Measurements from ENCODE around the gene TANGO2.

TANGO2 gene

DNA sequence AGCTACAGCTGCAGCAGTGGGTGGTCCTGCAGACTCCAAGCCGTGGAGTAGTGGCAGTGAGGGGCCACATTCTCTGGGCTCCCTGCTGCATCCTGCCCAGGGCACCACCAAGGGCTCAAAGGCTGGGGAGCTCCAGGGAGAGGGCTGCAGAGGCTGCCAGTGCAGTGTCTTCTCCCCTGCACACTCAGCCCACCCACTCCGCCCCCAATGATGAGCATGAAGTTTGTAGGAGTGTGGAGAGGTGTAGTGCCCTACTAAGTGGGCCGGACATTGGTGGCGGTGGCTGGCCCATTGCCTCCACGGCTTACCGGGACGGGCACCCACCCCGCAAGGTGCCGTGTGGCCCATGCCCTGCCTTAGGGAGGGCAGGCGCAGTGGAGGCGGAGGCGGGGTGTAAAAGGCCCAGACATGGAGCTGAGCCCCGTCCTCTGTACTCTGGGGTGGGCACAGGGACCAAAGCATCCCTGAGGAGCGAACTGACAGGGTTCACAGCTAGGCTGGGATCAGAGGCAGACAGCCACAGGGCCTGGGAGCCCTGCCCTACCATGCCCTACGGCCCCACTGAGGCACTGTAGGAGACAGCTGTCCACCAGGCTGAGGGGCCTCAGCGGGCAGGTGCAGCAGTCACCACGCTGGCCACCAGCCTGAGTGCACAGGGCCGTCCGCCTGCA, 23.2 kb upstream of the TANGO2 start:
- no peak for DNase-seq

DNA sequence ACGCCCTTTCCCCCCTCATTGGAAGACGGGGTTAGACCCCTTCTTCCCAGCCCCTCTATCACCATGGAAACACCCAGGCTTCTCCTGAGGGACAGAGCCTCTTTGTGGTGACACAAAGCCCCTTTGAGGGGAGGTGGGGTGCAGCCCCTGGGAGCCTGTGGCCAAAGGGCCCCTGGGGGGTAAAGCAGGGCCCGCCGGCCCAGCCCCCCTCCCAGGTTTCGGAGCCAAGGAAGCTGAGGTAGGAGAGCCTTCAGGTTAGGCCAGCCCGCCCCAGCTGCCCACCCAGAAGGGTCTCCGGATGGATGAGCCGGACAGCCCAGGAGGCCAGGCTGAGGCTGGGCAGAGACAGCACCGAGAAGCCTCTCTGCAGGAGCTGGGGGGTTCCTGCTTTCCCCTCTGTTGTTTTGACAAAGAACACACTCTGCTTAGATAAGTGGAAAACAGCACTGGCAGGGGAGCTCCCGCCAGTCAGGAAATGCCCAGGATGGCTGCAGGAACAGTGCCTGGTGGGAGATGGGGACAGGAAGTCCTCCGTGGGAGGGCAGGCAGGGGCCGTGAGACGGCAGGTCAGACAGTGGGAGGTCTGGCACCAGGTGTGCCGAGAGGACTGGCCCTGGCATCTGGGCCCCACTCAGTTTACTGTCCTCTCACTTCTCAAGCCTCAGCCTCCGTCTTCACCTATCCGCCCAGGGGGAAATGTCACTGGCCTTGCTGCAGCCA, 22.5 kb upstream of the TANGO2 start:
- no peak for DNase-seq

DNA sequence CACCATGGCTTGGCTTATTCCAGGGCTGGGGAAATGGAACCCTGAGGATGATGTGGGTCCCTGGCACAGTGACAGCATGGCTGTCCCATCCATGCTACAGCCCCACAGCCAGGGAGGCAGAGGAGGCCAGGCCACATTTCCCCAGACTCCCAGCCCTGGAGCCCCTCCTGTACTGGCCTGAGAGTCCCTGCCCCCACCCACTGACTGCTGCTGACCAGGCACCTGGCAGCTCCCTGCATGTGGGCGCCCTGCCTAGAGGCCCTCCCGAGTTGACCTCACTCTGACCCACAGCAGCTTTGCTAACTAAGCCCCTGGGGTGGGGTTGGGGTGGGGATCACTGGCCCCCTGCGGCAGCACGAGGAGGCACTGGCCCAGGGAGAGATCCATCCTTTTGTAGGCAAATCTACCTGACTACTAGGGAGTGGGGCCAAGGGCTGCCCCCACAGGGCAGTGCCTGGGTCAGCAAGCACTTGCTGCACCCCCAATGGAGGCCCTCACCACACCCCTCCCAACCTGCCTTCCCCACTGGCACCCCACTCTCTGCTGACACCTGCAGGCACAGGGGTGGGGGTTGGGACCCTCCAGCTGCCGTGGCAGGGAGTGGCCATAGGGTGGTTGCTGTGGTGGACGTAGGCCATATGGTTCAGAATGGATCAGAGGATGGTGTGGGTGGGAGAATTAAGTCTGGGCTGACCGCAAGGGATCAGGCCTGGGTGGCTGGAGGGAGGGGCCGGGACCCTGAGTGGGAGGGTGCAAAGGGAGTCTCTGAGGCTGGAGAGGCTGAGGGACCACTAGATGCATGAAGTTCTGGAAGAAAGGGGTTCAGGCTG, 21.7 kb upstream of the TANGO2 start:
- no peak for DNase-seq

DNA sequence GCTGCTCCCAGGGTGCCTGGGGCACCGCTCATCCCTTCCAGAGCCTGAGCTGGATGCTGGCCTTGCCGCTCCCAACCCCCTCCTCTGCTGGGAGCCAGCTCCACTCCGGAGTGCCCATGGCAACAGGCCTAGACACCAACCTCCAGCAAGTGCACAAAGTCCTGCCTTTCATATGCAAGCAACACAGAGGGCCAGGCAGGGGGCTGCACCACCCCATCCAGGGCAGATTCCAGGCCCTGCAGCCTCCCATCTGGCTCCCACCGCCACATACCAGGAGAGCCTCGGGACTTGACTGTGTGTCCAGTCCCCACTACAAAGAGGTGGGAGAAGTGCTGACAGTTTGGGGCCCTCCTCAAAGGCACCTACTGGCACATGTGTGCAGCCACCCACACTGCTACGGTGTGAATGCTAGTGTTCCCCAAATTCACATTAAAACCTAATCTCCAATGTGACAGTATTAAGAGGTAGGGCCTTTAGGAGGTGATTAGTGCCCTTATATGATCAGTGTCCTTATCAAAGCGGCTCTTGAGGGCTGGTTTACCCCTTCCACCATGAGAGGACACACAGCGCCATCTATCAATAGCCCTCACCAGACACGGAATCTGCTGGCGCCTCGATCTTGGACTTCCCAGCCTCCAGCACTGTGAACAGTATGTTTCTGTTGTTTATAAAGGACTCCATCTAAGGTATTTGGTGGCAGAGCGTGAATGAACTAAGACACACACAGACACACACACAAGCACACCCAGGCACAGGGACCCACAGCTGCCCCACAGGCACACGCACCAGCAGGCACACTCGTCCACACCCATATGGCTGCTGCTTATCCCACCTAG, 20.4 kb upstream of the TANGO2 start:
- no peak for DNase-seq

DNA sequence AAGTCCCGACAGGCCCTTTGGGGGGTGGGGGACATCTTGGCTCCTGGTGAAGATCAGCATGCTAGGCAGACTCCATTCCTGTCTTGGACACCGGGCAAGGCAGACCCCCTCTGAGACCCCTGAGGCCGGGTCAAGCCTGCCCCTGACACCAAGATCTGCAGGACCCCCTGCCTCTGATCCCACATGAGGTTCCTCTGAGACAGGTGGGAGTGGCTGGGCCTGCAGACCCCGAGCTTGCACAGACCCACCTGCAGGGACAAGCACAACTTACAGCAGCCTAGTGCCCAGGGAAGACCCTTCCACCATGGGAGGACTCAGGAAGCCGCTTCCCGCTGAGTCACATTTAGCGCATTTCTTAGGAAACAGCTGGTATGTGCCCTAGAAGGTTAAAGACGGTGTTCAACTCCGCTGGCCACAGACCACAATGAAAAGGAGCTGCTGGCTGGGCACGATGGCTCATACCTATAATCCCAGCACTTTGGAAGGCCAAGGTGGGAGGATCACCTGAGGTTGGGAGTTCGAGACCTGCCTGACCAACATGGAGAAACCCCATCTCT, 19.8 kb upstream of the TANGO2 start:
- no peak for DNase-seq

DNA sequence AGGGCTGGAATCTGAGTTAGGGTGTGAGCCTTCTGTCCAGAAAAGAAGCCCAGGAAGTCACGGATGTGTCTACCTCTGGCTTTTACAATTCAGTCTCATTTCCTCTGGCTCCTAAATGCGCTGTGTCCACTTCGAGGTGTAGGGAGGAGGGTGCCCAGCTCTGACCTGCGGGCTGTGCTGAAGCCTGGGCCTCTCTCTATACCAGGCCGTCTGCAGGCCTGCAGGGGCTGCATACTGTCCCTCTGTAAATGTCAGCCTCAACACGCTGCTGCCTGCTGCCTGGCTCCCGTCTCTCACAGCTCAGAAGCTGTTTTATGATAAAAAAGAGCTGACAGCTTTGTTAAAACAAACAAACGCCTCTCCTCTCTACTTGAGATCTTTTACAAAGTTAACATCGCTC, 18.8 kb upstream of the TANGO2 start:
- no peak for DNase-seq

DNA sequence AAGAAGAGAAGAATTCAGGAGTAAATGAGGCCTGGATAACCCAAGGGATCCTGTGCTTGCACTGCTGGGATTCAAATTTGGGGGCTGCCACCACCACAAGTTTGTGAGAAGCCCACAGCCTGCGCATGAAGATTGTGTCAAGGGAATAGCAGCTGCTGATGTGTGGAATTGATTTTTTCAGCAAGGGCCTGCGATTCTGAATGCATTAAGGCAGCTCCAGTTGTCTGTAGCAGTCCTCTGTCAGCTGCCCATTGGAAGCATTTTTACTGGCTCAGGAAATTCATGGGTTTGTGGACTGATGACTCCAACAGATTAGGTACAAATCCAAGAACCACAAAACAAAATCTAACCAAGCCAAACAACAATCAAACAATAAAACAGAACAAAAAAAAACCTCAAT, 18.3 kb upstream of the TANGO2 start:
- no peak for DNase-seq

DNA sequence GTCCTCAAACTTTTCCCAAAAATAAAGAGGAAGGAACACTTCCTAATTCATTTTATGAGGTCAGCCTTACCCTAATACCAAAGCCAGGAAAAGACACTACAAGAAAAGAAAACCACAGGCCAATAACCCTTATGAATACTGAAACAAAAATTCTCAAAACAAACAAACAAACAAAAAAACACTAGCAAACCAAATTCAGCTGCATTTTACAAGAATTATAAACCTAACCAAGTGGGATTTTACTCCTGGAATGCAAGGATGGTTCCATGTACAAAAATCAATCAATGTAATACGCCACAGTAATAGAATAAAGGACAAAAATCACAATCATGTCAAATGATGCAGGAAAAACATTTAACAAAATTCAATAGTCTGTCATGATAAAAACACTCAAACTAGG, 17.6 kb upstream of the TANGO2 start:
- DNase-seq, result no peak

DNA sequence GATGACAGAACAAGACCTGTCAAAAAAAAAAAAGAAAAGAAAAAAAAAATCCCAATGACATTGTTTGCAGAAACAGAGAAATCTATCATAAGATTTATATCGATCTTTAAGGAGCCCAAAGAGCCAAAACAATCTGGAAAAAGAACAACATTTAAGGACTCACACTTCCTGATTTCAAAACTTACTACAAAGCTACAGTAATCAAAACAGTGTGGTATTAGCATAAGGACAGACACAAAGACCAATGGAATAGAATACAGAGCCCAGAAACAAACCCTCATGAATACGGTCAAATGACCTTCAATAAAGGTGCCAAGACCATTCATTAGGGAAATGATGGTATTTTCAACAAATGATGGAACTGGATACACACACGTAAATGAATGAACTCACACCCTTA, 16.4 kb upstream of the TANGO2 start:
- no peak for DNase-seq

DNA sequence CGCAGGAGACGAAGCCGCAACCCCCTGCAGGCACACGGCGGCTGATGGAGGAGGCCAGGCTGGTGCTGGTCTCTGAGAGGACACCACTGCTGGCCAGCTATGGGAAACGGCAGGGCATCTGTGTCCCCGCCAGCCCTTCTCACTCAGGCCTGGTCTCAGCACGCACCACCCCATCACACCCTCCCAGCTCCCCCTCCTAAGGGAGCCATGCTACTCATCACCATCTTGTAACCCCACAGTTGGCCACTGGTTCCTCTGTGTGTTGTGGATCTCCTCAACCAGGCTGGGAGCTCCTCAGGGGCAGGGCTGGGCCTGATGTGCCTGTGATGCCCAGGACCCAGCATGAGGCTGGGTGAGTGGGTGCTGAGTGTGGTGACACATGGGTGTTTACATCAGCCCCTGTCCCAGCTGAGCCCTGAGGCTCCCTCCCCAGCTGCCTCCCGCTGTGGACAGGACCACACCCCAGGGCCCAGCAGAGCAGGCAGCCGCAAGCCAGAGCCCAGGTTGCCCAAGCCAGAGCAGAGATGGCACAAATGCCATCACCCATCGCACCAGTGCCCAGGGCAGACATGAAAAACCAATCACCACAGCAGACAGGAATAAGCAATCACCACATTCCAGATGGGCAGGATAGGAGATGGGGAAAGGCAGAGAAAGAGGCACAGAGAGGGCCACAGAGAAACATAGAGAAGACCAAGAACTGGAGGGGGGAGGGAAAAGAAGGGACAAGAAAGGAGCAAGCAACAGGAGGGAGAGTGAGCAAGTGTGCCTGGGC, 12.5 kb upstream of the TANGO2 start:
- DNase-seq, result no peak

DNA sequence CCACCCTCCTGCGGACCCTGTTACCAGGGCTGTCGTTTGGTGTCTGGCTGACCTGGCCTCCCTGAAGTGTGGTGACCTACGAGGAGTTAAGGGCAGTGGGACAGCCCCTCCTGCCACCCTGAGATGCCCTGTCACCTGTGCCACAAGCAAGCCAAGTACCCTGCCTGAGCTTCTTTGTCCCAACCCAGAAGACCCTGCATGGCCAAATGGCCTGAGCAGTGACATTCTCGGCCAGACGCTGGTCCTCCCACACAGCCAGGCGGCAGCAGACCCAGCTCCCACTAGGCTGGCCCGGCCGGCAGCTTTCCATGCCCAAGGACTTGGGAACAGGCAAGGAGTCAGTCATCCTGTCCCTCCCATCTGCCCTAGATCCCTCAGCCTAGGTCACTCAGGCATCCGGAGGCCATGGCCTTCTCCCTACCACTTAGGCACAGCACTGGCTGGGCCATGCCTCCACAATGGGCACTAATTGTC, 11.9 kb upstream of the TANGO2 start:
- no peak for DNase-seq

DNA sequence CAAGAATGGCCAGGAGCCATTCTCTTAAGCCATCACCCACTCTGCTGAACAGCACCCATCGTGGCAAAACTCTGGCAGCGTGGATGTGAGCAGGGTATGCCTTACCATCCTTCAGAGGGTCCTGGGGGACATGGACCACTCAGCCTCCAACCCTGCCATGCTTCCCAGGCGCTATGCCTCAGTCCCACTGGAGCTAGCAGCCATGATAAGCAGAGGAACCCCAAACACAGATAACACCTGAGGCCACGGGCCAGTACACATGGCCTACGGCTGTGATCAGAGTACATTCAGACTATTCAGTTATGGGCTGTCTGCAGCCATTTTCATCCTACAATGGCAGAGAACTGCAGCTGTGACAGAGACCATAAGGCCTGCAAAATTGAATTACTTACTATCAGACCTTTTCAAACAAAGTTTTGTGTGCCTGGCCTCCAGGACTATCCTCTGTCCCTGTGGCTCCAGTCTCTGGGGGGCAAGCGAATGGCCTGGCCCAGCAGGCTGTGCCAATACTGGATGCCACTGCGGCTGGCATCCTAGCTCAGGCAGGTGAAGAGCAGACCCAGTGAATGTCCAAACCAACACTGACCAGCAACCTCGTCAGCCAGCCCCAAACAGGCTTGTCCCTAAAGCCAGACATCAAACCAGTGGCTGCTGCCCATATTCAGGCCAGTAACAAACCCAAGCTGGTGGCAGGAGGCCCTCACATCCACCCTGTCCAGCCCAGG, 11.2 kb upstream of the TANGO2 start:
- DNase-seq, result no peak

DNA sequence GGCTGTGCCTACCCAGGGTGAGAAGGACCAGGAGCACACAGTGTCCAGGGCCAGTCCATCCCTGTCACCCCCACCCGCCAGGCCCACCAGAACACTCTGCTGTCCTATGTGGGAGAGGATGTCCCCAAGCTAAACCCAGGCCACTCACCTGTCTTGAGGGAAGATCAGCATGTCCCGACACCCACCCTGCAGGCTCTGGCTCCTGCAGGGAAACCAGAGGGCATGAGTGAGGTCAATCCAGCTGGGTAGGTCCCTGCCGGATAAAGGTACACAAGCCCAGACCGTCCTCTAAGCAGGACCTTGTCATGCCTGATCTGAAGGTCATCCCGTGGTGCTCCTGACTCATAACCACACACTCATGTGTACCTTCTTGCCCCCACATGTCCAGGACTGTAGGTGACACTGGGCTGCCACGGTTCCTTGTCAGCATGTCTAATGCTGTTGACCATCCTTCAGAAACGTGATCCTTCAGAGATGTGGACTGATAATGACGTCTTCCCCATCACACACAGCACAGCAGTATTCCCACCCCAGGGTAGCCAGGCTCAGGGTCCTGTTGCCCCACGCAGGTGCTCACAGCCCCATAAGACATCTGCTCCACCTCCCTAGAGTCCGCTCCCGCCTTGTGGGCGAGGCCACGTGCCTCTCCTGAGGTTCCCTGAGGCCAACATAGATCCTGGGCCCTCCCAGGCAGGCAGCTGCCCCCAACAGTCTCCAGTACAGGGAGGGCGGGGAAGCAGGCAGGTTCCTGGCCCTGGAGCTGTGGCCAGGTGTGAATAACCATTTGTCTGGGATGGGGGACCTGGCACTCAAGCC, 10.4 kb upstream of the TANGO2 start:
- DNase-seq, result no peak

DNA sequence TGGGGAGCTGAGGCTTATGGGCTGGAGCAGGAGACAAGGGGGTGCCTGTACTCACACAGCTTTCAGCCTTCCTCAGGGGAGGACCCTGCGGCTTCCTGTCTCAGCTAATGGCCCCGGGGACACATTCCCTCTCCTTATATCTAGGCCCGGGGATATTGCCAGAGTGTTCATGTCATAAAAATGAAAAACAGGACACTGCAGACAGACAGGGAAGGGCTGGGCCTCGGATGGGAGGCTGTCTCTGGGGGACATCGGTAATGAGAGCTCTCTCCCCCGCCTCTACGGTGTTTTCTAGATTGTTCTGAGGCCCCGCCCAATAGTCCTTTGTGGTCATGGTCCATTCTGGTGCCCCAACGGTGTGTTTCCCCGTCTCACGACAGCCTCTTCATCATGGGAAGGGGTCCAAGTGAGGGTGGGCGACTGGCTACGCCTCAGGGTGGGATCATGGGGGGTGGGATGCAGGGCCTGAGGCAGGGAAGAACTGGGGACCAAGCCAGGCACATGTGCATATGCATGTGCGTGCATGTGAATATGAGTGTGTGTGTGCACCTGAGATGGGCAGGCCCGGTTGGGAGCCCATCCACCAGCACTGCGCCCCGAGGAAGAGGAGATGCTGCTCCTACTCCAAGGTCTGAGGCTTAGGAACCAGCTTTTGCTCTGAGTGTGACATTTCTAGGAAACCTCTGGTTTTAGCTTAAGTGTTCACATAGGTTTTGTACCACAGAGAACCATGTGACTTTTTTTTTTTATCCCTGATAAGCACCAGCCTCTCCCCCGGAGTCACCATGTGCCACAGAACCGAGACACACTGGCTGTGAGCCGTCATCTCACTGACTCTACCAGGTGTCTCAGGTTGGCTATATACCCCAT, 9.6 kb upstream of the TANGO2 start:
- no peak for DNase-seq

DNA sequence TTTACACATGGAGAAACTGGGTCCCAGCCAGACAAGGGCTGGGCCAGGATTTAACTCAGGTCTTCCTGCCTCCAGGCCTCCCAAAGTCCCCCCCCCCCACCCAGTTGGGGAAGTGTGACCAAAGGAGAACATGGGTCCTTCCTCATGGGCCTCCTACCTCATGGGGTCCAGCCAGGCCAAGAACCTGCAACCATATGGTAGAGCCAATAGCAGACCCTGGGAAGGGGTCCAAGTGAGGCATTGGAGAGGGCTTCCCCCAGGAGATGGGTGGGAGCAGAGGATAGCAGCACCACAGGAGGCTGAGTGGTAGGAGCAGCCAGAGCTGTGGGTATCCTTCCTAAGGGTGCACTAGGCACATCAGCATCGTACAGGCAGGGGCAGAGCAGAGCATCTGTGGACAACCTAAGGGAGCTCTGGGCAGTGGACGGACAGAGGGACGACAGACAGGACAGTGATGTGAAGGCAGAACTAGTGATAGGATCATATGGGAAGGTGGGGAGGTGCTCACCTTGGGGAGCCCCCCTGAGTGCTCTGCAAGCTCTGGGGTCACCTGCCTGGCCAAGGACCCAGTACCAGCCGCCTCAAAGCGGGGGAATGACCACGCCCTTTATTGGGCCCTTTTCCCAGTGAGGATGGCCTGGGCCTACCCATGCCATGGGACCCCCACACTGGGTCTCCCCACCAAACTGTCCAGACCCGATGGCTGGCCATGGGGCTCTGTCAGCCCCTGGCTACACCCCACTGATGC, 8.7 kb upstream of the TANGO2 start:
- DNase-seq, result no peak

DNA sequence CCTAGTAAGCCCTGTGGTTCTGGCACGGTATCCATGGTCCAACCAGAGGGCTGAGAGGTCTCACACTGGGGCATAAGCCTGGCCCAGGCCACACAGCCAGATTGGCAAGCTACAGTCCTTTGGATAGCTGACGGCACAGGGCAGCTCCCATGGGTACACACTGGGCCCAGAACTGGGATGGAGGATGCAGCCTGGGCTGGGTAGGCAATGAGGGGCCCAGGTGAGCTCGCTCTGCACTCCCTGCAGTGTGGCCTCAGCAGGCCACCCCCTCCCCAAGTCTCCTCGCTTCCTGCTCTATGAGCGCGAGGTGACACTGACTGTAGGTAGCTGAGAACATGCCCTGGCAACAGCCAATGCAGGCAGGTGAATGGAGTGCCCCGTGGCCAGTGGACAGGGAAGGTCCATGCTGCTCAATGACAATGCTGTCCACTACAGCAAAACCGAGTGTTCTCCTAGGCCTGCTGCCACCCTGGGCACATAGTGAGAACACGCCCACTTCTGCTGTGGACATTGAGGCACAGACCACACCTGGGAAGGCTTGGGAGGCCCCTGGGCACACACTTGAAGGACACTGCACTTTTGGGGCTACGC, 8.1 kb upstream of the TANGO2 start:
- no peak for DNase-seq

DNA sequence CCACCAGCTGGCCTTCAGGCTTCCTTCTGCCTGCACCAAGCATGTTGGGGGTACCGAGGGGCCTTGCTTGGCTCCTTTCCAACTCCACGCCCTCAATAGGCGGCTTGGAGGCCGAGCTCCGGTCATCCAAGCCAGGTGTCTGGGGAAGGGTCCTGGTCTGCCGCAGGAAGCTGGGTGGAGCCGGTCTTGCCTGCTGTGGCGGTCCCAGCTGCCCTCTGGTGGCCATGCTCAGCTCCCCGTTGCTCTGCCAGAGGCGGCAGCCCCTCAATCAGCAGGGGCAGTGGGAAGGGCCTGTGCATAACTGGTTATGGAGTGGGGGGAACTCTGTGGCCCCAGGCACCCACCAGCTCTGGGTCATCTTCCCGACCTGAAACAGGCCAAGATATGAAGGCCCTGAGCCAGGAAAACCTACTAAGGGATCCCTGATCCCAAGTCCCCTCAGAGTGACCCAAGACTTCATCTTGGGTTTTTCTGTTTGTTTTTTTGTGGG, 7.5 kb upstream of the TANGO2 start:
- peak; percentile 78 for DNase-seq

All from 8988T (cell line).